Measurements from ENCODE around the gene ZCWPW1. TPM values are rescaled to one million over a fixed set of nuclear protein-coding genes. Genes with fewer than 3 reads are reported as not detected.

Gene ZCWPW1
- total and polyA plus RNA-seq, 4 donors, result 5.1 to 12.2 (median 6.4) TPM

DNA sequence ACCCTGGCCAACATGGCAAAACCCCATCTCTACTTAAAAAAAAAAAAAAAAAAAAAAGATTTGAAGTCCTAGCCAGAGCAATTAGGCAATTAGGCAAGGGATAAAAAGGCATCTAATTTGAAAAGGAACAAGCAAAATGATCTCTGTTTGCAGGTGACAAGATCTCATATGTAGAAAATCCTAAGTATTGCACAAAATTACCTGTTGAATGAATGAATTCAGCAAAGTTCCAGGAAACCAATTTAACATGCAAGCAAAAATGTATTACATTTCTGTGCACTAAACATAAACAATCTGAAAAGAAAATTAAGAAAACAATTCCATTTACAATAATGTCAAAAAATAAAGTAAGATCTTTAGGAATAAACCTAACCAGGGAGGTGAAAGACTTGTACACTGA lies 65.4 kb downstream of the ZCWPW1 start:
- Histone ChIP-seq H3K4me3 (no peak overlapping the region), H3K4me1 (ENCODE audit: control insufficient read depth in 5 of 5, insufficient read depth in 5 of 5, low read length in 5 of 5) (peaks cover 0 to 4% (median 0%) of the 10 kb centered on the region in 5 donors), H3K36me3 (ENCODE audit: control insufficient read depth in 4 of 4, insufficient read depth in 4 of 4, low read length in 4 of 4) (peaks cover 16 to 33% (median 26%) of the 10 kb centered on the region in 4 donors), H3K9ac (ENCODE audit: insufficient read depth in 1 of 2, low read length in 2 of 2) (no peak overlapping the region), H3K27me3 (ENCODE audit: control insufficient read depth in 3 of 3, insufficient read depth in 3 of 3, low read length in 2 of 3) (no peaks in the 10 kb centered on the region), H3K27ac (ENCODE audit: low read depth in 1 of 2, low read length in 1 of 2) (no peak overlapping the region), H3K9me3 (ENCODE audit: control insufficient read depth in 4 of 4, insufficient read depth in 3 of 4, low read length in 3 of 4) (peaks cover 0 to 2% (median 0%) of the 10 kb centered on the region in 4 donors)
- no peak for TF ChIP-seq CTCF (IDR thresholded peaks at IDR 0.05; ENCODE audit: control extremely low read depth, extremely low read depth)
- DNase-seq, result no peak
- no peak for ATAC-seq (ENCODE audit: insufficient read depth, low FRiP score)

DNA sequence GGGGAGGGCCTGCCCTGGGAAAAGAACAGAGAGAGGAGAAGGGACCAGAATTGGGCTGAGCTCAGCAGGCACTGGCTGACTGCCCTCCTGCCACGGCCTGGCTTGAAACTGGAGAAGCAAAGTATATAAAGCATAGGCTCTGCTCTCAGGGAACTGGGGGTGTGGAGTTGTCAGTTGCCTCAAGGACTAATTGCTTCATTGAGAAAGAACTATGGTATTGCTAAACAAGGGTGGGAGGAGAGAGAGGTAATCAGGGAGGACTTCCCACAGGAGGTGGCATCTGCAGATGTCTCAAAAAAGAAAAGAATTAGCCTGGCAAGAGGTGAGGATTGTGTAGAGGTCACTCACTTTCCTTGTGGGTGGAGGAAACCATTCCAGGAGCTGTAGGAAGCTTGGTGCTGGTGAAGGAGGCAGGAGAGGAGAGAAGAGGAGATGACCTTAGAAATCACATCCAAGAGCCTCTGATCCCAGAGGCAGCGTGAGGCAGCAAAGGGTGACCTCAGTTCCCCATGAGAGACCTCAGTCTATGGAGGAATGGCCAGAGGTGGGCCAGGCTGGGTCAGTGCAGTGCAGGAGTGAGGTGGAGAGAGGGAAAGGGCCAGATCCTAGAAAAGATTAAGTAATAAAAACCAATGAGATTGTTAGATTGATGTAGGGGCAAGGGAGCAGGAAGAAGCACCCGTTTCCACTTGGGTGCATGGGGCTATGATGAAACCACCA lies 68.2 kb downstream of the ZCWPW1 start:
- no peak overlapping the region for H3K27ac ChIP-seq (ENCODE audit: low read depth in 1 of 2, low read length in 1 of 2)
- no peak for DNase-seq
- H3K9me3 ChIP-seq (ENCODE audit: control insufficient read depth in 4 of 4, insufficient read depth in 3 of 4, low read length in 3 of 4), result no peaks in the 10 kb centered on the region
- no peaks in the 10 kb centered on the region for H3K27me3 ChIP-seq (ENCODE audit: control insufficient read depth in 3 of 3, insufficient read depth in 3 of 3, low read length in 2 of 3)
- H3K4me3 ChIP-seq, result no peak overlapping the region
- ATAC-seq (ENCODE audit: insufficient read depth, low FRiP score), result no peak
- no peaks in the 10 kb centered on the region for H3K4me1 ChIP-seq (ENCODE audit: control insufficient read depth in 5 of 5, insufficient read depth in 5 of 5, low read length in 5 of 5)
- TF ChIP-seq CTCF (IDR thresholded peaks at IDR 0.05; ENCODE audit: control extremely low read depth, extremely low read depth), result no peak
- peaks cover 19 to 55% (median 35%) of the 10 kb centered on the region in 4 donors for H3K36me3 ChIP-seq (ENCODE audit: control insufficient read depth in 4 of 4, insufficient read depth in 4 of 4, low read length in 4 of 4)
- 68 to 86% methylated on average over 3 of the region's 3 CpGs for WGBS, 2 donors
- H3K9ac ChIP-seq (ENCODE audit: insufficient read depth in 1 of 2, low read length in 2 of 2), result no peak overlapping the region

DNA sequence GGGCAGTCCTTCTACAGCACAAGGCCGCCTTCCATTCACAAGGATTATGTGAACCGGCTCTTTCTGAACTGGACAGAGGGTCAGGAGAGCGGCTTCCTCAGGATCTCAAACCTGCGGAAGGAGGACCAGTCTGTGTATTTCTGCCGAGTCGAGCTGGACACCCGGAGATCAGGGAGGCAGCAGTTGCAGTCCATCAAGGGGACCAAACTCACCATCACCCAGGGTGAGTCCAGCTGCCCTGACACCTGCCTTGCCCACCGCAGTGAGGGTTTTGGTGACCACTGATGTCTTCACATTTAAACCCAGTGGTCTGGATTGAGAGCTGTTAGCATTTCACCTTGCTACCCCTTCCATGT lies 69.7 kb downstream of the ZCWPW1 start:
- Histone ChIP-seq H3K9ac (ENCODE audit: insufficient read depth in 1 of 2, low read length in 2 of 2) (no peak overlapping the region), H3K27ac (ENCODE audit: low read depth in 1 of 2, low read length in 1 of 2) (no peak overlapping the region), H3K36me3 (ENCODE audit: control insufficient read depth in 4 of 4, insufficient read depth in 4 of 4, low read length in 4 of 4) (peaks cover 20 to 67% (median 39%) of the 10 kb centered on the region in 4 donors), H3K27me3 (ENCODE audit: control insufficient read depth in 3 of 3, insufficient read depth in 3 of 3, low read length in 2 of 3) (no peaks in the 10 kb centered on the region), H3K4me1 (ENCODE audit: control insufficient read depth in 5 of 5, insufficient read depth in 5 of 5, low read length in 5 of 5) (no peaks in the 10 kb centered on the region), H3K4me3 (no peak overlapping the region), H3K9me3 (ENCODE audit: control insufficient read depth in 4 of 4, insufficient read depth in 3 of 4, low read length in 3 of 4) (no peaks in the 10 kb centered on the region)
- DNase-seq (no peak), ATAC-seq (ENCODE audit: insufficient read depth, low FRiP score) (no peak)
- WGBS, 2 donors, result 96 to 99% methylated on average over 8 of the region's 8 CpGs
- no peak for TF ChIP-seq CTCF (IDR thresholded peaks at IDR 0.05; ENCODE audit: control extremely low read depth, extremely low read depth)

Measured in lung (tissue), 12 donors.